ENCODE measurements around the gene OGA.

Gene OGA

DNA sequence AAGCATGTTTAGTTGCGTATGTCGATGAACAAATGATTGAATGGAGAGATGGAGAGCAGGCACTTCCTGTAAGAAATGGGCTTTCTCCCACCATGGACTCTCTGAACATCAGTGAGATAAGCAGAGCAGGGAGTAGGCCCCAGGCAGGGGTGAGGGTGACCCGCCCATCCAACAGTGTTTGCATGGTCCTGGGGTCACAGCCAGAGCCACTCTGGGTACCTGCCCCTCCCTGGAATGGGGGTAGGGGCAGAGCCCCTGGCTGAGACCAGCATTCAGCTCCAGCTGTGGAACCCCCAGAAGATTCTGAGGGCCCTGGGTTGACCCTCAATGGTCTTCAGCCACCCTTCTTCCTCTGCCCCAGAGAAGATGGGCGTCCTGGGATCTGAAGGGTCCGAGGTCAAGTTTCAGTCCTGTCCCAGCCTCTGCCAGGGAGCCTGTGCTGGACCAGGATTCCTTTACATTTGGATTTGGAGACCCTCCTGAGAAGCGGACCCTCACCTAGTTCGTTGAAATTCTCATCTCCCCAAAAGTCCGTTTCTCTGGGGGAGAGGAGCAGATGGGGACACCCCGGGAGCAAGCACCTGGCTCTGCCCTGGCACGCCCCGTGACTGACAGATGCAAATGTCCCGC, 40.0 kb downstream of the OGA start:
- FAIRE-seq (no peak), DNase-seq (ENCODE audit: extremely low spot score, insufficient read length, low read depth) (no peak)

DNA sequence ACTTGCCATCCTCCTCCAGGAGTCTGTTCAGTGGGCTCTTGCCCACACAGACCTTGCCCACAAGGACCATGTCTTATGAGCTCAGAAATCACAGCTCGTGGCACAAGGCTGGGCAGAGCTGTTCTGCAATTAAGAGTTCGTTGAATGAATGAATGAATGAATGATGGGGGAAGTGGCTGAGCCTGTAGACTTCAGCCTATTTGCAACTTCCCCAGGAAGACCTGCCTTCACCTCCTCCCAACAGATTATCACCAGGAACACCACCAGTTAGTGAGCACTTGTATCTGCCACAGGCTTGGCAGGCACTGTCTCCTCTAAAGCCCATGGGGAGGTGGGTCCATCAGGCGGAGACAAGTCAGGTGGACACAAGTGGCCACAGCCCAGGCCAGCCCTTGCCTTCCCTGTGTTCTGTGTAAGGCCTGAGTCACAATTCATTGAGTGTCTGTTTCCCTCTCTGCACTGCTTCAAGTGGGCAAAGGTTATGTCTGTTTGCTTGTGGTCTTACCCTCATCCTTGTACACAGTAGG, 40.6 kb downstream of the OGA start:
- DNase-seq (ENCODE audit: extremely low spot score, insufficient read length, low read depth) (no peak), FAIRE-seq (no peak)

DNA sequence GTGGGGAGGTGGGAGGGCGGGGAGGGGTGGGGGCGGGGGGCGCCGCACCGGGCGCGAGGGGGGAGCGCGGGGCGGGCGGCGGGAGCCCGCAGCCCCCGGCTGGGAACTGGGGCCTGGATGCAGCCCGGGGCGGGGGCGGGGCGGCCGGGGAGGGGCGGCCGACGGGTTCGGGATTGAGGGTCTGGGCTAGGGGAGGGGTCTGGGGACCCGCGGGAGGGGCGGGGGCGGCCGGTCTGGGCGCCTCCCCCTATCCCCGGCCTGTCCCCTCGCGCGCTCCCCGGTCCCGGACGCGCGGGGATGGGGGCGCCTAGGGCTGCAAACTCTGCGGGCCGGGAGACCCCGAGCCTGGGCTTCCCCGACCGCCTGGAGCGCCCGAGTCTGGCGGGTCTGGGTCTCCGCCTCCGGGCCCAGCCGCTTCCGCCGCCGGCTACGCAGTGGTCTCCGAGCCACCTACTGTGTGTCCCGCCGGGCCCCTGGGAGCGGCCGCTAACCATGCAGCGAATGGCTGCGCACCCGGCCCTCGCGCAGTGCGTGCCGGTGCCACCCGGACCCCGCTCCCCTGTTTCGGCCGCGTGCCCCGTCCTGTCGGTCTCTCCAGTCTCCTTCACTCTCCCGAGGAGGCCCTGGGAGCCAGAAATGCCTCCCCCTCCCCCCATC, 42.0 kb downstream of the OGA start:
- FAIRE-seq: no peak

DNA sequence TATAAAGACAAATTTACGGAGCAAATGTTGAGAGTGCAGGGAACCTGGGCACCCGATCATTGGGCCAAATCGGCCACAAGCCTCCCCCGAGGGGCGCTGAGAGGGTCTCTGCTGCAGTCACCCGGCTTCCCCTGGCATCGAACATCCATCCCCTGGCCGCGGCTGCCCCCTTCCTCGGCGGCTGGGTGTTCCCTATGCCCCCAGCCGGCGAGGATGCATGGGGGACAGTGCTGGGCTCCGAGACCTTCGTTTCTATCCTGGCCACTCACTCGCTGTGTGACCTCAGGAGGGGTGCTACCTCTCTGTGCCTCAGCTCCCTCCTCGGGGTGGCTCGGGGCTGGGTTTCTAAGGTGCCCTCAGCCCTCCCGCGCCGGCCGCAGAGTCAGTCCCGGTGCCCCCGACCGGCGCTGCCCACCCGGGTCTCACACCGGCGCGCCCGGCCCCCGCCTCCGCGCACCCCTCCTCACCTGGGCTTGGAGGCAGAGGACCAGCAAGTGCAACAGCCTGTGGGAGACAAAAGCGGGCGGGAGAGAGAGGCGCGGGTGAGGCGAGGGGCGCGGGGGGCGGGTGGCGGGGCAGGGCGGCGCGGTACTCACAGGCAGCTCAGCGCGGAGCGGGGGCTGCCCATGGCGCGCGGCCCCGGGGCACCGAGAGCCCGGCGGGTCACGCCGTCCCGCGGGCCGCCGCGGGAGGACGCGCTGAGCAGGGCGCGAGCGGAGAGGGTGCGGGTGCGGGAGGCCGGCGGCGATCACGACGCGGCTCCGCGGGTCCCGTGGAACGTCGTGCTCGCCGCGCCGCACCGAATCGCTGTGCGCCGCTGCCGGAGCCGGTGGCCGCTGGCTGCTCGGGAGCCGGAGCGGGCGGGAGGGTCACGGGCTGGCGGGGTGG, 42.7 kb downstream of the OGA start, which contains the start of gene FGF8:
TSS of gene FGF8 (minus strand) at position 842 of the 888 bp plus-strand sequence. CDS start at position 628, 214 bp downstream.
- FAIRE-seq (no peak), DNase-seq (ENCODE audit: extremely low spot score, insufficient read length, low read depth) (no peak)

More for the DNA sequence above, 42.0 kb downstream of the OGA start:
- DNase-seq (ENCODE audit: extremely low spot score, insufficient read length, low read depth): no peak

DNA sequence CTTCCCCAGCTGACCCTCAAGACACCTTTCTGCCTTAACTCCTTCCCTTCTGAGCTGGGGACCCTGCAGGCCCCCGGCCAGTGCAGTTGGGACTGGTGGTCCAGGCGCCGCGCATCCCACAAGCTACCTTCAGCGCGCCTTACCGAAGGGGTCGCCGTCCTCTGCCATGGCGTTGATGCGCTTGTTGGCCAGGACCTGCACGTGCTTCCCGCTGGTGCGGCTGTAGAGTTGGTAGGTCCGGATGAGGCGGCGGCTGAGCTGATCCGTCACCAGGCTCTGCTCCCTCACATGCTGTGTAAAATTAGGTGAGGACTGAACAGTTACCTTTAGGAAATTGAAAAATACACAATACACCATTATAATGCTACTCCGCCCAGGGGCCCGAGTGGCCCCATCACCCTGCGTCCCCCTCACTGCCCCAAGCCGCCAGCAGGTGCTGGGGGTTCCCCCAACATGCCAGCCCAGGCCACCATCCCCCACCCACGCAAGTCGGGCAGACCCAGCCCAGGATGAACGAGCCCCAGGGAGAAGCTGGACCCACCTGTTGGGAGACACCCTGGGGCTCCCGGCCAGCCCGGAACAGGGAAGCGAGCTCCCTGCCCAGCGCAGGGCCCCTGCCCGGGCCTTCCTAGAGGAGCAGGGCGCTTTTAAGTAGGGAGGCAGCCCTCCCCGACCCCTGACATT, 43.5 kb downstream of the OGA start:
- FAIRE-seq (no peak), DNase-seq (ENCODE audit: extremely low spot score, insufficient read length, low read depth) (no peak)

DNA sequence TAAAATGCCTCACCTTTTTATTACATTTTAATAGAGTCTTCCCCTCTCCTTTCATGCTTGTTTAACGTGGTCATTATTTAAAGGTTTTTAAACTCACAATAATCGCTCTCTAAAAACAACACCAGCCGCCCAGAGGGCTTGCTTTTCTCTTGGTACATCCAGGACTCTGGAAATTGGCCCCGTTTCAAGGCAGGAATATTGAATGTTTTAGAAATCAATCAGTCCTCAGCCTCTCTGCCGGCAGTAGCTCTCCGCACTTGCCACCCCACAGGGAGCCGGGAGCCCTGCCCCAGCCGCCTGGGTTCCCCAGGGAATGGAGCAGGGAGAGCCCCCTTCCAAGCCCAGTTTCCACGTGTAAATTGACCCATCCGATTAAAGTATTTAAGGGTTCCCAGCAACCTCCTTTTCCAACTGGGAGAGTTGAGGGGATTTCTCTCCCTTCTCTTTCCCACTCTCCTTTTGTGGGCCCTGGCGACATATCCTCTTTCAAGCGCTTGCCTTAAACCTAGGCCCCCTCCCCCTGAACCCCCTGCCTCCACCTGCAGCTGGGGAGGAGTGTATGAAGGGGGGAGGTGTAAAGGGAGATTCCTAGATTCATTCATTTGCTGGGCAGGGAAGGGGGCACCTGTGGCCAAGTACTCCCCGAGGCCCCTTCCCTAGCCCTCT, 44.2 kb downstream of the OGA start:
- FAIRE-seq (no peak), DNase-seq (ENCODE audit: extremely low spot score, insufficient read length, low read depth) (no peak)

DNA sequence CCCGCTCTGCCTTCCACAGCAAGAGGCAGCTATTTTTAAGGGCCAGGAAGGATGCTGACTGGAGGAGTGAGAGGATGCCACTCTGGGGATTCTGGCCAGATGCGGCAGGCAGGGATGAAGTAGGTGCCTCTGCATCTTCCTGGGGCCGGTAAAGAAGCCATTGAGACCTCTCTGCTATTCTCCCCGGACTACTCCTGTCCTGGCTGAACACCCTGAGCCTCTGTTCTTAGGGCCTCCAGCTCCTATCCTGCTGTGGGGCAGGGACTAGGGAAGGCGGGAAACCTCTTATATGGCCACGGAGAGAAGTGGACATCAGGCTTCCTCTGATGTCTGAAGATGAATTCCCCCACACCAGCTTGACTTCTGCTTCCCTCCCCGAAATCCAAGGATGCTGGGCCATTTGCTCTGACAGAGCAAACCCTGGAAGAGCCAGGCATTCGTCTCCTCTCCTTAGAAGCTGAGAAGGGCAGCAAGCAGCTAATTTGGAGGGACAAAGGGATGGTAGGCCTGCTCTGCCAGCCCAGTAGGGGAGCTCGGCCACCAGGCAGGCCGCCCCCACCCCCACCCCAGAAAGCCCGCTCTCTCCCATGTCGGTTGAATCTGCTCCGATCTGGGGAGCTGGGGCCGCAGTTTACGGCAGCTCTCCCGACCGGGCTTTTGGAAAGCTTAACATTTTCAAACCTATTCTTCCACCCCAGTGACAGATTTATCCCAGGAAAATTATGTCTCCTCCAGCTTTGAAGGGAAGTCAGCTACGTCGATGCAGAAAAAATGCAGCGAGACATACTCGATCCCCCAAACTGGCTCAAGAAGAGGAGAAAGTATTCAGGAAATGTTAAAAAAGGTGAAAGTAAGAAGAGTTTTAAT, 45.1 kb downstream of the OGA start:
- FAIRE-seq (no peak), DNase-seq (ENCODE audit: extremely low spot score, insufficient read length, low read depth) (no peak)

DNA sequence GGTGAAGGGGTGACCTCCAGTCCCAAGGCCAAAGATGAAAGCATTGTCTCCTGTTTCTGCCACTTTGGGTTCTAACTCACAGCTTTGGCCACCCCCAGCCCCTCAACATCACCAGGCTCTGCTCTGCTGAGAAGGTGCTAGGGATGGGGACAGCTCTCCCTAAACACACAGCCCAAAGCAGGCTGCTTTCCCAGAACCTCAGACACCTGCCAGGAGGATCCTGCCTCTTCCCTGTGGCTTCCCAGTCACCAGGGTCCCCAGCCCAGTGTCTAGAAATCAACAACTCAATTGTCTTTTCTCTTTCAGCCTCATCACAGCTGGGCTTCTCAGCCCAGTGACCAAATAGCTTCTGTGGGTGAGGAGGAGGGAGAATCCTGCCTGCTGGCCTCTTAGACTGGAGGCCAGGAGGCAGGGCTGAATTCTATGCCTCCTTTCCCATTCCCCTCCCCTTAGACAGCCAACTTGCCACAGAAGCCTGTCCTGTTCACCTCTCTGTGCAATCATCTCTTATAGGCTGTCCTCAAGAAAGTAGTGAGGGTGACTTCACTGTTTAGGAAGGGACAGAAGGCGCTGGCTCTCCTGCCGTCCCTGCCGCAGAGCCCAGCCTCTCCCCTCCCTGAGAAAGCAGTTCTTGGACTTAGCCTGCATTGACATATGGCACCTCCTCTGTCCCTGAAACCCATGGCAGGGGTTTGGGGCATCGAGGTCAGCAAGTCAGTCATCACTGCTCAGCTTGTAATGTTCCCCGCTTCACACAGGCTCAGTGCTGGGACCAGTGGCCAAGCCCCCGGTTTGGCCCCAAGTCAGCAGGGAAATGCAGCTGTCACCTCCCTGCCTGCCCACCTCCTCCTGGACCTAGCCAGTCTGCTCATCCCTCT, 46.0 kb downstream of the OGA start:
- DNase-seq (ENCODE audit: extremely low spot score, insufficient read length, low read depth) (no peak), FAIRE-seq (no peak)

DNA sequence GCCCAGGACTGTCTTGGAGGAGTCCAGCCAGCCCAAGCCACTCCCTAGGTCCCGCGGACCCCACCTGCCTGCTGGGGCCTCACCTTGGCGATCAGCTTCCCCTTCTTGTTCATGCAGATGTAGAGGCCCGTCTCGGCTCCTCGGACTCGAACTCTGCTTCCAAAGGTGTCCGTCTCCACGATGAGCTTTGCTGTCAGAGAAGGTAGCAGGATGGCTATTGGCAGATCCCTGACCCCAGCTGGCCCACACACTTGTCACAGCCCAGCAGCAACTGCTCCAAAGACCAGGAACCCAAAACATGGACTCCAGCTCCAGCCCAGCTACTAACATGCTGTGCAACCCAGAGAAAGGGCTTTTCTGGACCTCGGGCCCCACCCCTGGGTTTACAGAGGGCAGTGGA, 46.9 kb downstream of the OGA start:
- no peak for FAIRE-seq

DNA sequence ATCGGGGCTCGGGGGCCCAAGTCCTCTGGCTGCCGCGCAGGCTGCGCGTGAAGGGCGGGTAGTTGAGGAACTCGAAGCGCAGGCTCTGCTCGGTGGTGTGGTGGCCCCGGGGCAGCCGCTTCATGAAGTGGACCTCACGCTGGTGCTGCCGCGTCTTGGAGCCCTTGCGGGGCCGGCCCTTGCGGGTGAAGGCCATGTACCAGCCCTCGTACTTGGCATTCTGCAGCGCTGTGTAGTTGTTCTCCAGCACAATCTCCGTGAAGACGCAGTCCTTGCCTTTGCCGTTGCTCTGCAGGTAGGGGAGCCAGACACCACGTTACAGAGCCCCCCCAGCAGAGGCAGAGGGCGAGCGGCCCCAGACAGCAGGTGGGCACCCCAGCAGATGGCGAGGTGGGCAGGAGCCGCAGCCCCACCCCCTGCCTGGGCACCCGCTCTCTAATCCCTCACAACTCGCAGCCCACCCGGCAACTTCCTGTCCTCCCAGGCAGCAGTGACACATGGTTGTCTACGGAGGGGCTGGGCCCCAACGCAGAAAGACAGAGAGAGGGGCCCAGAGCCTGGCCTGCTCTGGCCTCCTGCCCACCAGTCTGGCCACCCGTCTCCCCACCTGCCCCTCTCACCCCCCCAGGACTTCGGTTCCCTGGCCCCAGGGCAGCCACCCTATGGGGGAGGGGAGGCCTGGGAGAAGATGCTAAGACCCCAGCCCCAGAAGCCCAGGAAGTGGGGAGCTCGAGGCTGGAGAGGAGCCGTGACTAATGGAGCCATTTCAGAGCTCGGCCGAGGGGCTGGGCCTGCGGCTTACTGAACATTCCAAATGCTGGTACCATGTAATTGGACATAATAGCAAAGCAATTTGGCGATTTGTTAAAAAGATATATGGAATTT, 47.7 kb downstream of the OGA start:
- FAIRE-seq (no peak), DNase-seq (ENCODE audit: extremely low spot score, insufficient read length, low read depth) (no peak)

More for the DNA sequence above, 46.9 kb downstream of the OGA start:
- no peak for DNase-seq (ENCODE audit: extremely low spot score, insufficient read length, low read depth)

DNA sequence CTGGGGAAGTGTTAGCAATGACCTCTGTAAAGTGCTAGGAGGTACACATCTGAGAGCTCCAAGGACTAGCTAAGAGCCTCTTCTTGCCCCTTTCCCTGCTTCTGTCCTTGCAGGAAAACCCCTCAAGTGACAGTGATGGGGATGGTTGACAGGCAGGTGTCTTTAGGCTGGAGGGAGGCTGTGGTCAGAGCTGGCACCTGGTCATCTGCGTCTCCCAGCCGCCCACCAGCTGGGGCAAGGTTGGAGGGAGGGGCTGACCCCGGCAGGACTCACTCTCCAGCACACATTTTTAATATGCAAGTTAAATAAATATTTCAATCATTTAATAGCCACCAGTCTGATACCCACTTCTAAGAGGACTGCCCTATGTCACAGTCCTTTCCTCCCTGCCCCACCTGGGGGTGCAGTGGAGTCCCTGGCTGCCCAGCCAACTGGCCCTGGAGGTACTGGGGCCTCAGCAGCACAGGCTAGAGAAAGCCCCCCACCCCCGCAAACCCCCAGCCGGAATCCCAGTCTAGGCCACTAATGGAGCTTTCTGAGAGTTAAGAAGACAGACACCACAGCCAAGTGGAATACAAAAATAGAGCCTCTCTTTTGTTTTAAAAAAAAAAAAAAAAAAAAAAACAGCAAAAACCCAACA, 48.6 kb downstream of the OGA start:
- FAIRE-seq (no peak), DNase-seq (ENCODE audit: extremely low spot score, insufficient read length, low read depth) (no peak)

DNA sequence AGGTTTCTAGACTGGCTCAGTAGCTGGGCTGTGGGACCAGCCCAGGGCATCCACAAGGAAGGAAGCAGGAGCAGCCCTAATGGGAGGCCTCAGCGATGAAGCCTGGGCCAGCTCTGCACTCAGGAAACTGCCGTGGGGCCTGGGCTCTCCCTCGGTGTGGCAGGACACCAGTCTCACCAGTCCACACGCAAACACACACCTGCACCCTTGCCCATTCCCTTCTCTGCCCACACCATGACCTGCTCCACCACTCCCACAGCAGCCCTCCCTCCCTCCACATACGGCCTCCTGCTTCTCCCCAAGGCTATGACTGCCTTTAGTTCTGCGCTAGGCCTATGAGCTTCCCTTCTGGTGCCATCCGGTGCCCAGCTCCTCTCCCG, 49.5 kb downstream of the OGA start:
- FAIRE-seq: no peak
- no peak for DNase-seq (ENCODE audit: extremely low spot score, insufficient read length, low read depth)

DNA sequence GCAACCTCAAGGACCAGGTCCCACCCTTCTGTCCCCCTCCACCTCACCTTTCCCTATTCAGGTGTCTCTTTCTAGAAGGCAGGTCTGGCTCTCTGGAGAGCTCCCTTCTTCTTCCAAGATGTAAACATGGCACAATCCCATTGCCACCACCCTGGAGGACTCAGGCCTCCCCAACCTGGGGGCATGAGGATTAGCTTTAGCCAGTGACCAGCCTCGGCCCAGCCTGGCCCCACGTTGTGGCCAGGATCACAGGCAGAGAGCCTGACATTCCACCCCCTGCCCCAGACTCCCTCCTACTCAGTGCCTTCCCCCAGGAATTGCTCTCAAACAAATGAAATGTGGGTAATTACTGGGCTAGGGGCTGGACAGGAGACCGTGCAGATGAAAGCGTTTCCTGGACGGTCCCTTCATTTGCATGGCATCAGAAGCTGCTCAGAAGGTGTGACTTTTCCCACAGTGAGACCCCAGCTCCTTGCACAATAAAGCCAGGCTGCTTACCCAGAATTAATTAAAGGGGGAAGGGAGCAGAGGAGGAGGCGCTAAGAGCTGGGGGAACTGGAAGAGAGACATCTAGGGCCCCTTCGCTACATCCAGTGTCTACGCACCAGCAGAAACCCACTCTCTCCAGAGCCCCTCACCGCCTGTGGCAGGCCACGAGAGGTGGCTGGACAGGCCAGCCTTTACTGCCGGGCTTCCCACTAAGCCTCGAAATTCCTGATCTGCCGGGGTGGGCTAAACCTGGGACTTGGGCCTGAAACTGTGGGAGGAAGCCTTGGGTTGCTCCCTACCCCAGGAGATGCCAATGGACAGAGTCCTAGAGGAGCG, 50.1 kb downstream of the OGA start:
- no peak for FAIRE-seq
- no peak for DNase-seq (ENCODE audit: extremely low spot score, insufficient read length, low read depth)

DNA sequence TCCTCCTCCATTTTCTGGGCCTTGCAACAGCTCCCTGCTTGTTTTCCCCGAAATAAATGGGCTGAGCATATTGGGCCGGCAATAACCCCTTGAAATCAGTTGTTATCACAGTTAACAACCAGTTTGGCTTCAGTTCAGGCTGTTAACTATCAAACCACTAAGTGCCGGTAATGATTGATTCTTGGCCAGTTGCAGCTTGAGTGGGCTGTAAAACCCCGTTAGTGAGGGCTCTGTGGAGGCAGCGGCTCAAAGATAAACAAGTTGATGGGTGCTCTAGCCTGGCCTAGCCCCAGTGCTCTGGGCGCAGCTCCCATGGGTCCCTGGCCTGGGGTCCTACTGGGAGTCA, 50.7 kb downstream of the OGA start:
- DNase-seq (ENCODE audit: extremely low spot score, insufficient read length, low read depth) (no peak), FAIRE-seq (no peak)

DNA sequence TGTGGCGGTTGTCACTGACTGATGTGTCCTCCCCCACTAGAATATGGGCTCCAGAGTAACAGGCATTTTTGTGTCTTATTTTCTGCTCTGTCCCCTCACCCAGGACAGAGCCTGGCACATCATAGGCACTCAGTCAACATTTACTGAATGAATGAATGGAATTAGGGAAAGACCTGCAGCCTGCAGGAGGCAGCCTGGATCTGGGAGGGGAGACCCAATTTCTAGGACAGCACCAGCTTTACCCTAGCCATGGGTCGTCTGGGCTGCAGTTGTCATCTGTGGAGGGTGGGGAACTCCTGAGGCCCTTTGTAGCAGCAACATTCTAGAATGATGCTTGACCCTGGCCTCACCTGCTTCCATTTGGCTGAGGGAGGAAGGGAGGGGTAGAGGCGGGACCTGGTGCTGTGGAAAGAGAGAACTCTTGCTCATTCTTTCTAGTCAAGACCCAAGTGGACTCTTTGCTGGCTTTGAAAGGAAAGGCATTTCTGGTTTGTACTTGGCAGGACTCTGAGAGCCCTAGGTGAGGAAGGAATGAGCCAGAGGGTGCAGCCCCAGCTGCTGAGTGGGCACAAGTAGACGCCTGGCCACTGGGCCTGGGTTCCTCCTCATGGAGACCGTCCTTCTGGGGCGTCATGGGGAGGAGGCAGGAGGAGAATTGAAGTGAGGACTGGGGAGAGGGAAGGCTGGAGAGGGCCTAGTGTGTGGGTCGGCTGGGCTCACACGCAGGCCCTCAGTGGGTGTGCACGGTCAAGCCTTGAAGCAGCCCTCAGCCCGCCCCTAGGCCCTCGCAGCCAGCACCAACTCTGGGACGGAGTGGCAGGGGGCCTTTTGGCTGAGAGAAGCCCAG, 51.3 kb downstream of the OGA start:
- FAIRE-seq (no peak), DNase-seq (ENCODE audit: extremely low spot score, insufficient read length, low read depth) (no peak)

All from GM18507 (cell line).